ENCODE measurements around the gene BCL7C.
"Not testable (repeated sequence)": the region's sequence is repeated elsewhere in the genome, so short reads cannot be mapped to it uniquely, and the experiment has no call there.

Gene BCL7C

DNA sequence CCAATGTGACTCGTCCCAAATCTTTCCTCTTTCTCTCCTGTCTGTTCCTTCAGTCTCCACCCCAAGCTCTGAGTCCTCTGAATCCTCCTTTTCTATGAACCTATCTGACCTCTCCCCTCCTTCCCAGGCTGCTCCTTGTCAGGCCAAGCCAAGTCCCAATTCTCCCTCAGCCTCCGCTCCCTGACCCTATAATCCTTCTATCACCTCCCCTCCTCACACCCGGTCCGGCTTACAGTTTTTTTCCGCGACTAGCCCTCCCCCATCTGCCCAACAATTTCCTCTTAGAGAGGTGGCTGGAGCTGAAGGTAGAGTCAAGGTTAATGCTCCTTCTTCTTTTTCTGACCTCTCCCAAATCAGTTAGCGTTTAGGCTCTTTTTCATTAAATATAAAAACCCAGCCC, 33.1 kb downstream of the BCL7C start:
- DNase-seq, result not testable (repeated sequence)

DNA sequence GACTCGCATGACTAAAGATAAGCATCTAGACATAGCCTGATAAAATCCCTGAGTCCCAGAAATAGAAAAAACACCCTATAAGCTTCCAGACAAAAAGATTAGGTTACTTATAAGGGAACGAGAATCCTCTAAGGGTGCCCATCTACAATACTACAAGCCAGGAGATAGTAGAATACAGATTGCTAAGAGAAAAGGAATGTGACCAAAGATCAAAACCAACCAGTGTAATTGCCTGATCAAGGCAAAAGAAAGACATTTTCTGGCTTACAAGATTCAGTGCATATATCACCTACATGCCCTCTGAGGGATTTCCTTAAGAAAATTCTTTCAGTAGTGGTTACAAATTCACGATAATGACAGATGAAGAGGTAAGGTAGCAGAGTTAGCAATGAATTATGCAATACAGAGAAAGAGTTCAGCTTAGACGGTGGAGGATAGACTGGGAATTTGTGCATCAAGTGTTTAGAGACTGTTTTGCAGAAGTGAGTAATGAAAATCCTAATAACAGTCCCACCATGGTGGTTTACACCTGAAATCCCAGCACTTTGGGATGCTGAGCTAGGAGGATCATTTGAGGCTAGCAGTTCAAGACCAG, 35.0 kb downstream of the BCL7C start:
- DNase-seq, result no peak

DNA sequence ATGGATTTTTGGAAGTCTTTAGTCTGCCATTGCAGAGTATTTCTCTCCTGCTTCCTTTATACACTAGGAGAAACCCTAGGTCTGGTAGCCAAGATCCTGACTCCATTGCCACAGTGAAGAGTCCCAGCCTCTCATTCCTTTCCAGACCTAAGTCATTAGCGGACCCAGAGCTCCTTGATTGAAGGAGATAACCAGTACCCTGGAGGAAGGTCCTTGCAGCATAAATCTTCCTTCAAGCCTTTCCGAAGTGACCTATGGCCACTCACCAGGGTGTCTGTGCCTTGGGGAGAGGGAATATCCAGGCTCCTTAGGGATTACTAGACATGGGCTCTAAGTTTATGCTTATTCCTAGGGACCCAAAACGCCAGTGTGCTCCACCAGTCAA, 35.8 kb downstream of the BCL7C start:
- DNase-seq, result no peak

DNA sequence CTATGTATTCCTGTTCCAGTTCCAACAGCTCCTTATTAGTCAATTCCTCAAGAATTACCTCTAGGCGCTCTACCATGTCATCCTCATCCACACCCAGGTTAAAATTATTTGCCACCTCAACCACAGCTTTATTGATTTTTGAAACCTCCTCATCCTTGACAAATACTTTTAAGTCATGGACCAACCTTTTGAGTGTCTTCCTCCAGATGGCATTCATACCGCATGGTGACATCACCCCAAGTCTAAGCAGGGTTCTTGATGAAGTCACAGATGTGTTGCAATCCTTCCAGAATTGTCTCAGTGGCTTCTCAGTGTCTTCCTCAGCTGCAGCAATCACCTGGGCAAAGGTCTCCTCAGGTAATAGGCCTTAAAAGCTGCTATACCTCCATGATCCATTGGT, 40.1 kb downstream of the BCL7C start:
- no peak for DNase-seq

DNA sequence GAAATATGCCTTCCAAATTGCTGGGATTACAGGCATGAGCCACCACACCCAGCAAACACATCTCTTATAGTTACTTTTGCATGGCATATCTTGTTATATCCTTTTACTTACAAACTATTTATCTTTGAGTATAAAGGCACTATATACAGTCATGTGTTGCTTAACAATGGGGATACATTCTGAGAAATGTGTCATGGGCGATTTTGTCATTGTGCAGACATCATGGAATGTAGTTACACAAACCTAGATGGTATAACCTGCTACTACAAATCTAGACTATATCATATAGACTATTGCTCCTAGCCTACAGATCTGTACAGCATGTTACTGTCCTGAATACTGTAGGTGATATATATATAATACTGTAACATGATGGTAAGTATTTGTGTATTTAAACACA, 43.6 kb downstream of the BCL7C start:
- no peak for DNase-seq

DNA sequence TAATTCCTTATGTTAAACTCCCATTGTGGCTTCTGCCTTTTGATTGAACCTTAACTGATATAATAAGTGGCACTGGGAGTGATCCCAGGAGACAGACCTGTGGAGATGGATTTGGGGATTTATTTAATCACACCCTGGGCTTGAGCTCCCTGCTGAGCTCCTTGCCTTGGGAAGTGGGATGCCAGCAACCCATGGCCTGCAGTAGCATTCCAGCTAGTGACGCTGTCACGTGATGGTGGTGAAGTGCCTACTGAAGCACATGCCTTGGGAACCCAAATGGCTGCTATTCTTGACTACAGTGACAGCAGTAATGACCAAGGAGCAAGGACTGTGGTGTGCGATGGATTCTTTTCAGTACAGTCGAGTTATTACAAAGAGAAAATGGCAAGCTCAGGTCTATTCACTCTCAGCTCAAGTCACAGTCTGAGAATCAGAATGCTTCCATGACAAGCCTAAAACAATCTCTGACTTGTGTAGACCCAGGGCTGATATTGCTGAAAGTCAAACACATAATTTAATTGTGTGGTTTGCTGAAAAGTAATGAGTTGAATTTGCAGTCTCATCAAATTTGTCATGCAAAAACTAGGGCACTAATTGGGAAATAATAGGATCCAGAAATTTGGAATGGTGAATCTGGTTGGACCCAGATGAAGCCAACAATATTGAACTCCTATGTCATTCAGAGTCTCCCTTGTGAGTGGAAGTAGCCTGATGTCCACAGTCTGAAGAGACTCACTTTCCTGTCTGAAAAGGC, 47.1 kb downstream of the BCL7C start:
- DNase-seq, result no peak

DNA sequence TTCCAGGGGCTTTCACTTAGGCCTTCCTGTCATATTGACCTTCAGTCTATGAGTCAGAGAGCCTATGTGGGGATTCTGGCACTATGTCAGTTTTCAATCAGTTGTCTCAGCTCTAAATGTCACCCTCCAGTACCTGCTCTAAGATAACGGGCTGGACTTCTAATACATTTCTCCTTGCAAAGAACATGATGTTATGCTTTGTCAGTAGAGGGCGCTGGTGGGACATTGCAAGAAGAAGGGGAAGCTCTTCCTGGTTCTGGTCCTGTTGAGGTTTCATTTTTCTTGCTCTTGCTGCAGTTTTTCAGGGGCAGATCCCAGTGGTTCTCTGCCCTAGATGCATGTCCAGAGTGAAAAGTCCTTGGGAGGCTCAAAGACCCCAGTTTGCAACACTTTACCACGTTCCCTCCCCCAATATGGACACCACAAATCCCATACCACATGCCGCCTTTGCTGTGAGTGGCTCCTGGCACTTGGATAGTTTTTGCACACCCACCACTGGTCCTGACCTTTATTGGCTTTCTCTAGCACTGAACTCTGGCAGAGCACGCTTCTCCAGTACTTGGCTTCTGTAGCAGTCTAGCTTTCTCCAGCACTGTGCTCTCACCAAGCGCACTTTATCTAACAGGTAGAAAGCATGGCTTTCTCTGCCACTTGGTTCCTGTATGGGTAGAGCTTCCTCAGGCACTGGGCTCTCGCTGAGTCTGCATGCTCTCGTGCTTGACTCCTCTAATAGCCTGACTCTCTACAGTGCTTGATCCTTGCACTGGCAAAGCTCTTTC, 49.0 kb downstream of the BCL7C start:
- DNase-seq, result no peak

DNA sequence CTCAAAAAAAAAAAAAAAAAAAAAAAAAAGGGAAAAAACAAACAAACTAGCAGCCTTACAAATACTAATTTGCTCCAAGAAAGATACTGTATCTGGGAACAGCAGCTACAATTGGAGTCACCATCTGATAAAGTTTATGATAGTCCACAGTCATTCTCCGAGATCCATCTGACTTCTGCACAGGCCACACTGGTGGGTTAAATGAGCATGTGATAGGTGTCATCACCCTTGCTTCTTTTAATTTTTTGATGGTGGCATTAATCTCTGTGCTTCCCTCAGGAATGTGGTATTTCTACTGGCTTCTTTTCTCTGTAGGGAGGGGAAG, 49.6 kb downstream of the BCL7C start:
- DNase-seq, result no peak

DNA sequence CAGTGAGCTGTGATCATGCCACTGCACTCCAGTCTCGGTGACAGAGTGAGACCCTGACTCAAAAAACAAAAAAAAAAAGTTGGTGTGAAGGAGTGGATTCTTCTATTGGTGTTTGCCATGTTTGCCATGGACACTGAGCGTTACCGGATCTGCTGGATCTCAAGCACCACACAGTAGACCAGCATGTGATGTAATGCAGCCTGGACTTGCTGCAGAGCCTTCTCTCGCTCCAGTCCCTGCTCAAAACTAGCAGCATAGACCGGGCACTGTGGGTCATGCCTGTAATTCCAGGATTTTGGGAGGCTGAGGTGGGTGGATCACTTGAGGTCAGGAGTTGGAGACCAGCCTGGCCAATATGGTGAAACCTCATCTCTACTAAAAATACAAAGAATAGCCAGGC, 50.4 kb downstream of the BCL7C start:
- no peak for DNase-seq

DNA sequence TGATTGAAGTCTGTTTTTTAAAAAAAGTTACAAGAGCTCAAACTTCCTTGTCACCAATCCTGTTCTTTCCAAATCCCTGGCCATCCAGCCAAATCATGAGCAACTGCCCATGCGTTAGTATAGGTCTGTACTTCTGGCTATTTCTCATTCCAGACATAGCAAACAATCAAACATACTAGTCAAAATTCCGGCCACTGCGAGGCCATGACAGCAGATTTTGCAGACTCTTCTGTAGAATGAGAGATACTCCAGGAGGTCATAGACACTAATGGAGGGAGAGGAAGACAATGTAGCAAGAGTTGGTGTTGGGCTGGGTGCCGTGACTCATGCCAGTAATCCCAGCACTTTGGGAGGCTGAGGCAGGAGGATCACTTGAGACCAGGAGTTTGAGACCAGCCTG, 50.9 kb downstream of the BCL7C start:
- no peak for DNase-seq

DNA sequence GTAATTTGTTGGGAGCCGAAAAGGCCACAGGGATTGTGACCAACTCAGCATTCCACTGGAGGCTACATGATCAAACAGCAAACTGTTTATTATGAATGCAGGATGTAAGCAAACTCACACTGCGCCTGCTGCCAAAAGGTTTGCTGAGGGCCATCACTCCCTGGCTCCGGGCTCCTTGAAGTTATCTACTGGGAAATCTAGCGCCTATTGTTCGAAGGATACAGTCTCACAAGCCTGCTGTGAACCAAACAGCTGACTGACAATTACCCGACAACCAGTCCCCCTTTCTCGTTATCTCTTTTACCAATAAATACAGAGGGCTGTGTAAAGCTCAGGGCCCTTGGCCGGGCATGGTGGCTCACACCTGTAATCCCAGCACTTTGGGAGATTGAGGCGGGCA, 52.5 kb downstream of the BCL7C start:
- DNase-seq, result no peak

DNA sequence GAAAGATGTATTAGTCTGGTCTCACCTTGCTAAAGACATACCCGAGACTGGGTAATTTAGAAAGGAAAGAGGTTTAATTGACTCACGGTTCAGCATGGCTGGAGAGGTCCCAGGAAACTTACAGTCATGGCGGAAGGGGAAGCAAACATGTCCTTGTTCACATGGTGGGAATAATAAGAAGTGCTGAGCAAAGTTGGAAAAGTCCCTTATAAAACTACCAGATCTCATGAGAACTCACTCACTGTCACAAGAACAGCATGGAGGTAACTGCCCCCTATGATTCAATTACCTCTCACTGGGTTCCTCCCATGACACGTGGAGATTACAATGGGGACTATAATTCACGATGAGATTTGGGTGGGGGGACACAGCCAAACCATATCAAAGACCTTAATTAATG, 53.3 kb downstream of the BCL7C start:
- DNase-seq, result no peak

DNA sequence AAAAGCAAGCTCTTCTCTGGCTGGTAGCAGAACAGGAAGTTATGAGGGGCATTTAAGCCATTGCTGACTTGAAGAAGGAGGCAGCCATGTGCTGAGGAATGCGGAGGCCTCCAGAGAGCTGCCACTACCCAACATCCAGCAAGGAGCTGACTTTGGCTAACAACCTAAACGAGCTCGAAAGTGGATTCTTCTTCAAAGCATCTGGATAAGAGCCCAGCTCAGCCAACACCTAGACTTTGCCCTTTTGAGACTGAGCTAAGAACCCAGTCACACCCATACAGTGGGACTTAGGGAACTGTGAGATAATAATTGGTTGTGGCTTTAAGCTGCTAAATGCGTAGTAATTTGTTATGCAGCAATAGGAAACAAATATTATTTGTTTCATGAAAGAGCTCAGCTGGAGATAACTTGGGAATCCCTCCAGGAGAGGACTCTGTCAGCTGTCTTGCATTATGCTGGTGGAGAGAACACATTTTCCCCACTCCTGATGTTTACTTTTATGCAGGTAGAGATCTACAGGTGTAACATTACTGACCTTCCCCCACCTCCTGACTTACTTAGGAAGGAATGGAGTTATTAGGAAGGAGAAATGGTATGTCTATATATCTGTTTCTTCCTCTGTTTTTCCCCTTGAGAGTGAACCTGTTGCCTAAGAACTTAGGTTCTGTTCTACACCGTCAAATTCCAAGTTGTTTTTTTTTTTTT, 54.2 kb downstream of the BCL7C start:
- no peak for DNase-seq

DNA sequence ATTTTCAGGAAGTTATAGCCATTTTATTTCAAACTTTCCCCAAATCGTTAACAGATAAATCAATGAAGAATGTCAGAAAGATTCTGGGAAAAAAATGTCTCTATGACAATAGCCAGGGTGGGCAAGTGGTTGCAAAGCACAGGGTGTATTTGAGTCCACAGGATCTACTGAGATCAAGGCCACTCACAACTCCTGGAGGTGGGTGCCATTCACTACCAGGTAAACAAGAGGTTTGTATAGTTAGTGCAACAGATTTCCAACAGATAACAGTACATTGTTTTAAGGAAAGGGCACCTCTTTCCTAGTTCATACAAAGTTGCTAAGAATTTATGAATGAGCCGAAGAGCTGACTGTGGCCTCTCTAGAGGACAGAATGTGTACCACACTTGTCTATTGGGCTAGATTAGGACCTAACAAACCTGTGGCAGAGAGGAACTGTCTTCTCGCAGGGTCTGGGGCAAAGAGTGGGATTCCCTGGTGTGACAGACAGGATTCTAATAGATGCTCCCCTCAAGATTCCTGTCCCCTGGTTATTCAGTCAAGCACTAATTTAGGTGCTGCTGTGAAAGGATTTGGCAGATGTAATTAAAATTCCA, 54.9 kb downstream of the BCL7C start:
- no peak for DNase-seq

DNA sequence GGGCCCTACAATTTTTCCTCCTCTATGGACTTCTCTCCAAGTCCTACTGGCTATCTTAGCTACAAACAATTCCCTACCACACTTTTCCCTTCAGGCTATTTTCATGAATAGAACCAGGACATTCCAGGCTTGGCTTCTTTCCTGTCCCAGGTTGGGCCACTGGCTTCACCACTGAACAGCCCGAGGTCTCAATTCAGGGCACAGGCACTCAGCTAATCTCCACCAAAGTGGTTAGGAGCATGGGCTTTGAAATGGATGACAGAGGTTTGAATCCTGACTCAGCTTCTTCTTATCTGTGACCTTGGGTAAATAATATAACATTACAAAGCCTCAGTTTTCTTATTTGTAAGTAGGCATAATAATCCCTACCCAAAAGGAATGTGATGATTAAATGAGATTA, 56.0 kb downstream of the BCL7C start:
- DNase-seq, result no peak

Measured in GOT3 (cell line).